Neuronal stem cell (in vitro differentiated cells): ENCODE data around the gene KRTAP1-1.
A peak's percentile ranks its signal among the peaks of the same experiment; 100 is the strongest.

Experiments
- DNase-seq: peaks from one replicate; pipeline ENCODE4 v3.0.0-alpha.2; 2013; ENCODE audit warnings: low spot score
- H2AFZ ChIP-seq: one replicate; pipeline ENCODE4 v1.6.1; 2013; ENCODE audit warnings: mild to moderate bottlenecking, low read length, inconsistent platforms
- H2AK5ac ChIP-seq: 2 replicates; pipeline ENCODE4 v1.6.1; 2013; ENCODE audit warnings: low read depth, mild to moderate bottlenecking, inconsistent platforms, low read length, moderate library complexity, mixed read lengths
- H2BK120ac ChIP-seq: 2 replicates; pipeline ENCODE4 v1.6.1; 2013; ENCODE audit warnings: low read depth, mild to moderate bottlenecking, inconsistent platforms, low read length, moderate library complexity, mixed read lengths
- H2BK12ac ChIP-seq: one replicate; pipeline ENCODE4 v1.6.1; 2013; ENCODE audit warnings: low read length, inconsistent platforms
- H2BK15ac ChIP-seq: 2 replicates; pipeline ENCODE4 v1.6.1; 2013; ENCODE audit warnings: mild to moderate bottlenecking, low read length, inconsistent platforms, mixed read lengths
- H2BK5ac ChIP-seq: one replicate; pipeline ENCODE4 v1.6.1; 2013; ENCODE audit warnings: inconsistent platforms, mild to moderate bottlenecking, low read length, moderate library complexity
- H3K14ac ChIP-seq: one replicate; pipeline ENCODE4 v1.6.1; 2013; ENCODE audit warnings: low read length, inconsistent platforms
- H3K18ac ChIP-seq: 2 replicates; pipeline ENCODE4 v1.6.1; 2013; ENCODE audit warnings: low read length, inconsistent platforms
- H3K23ac ChIP-seq: 2 replicates; pipeline ENCODE4 v1.6.1; 2013; ENCODE audit warnings: low read depth, mild to moderate bottlenecking, mixed read lengths, low read length, inconsistent platforms; ENCODE audit not compliant: poor library complexity
- H3K27ac ChIP-seq: replicated peaks from 3 replicates; pipeline ENCODE4 v1.5.1; 2013; ENCODE audit warnings: low read length, inconsistent platforms
- H3K27me3 ChIP-seq, 3 experiments: 2 replicates each; pipeline ENCODE4 v1.6.1; 2013; ENCODE audit warnings: low read length in 3 of 3, mild to moderate bottlenecking in 2 of 3, inconsistent platforms in 1 of 3, low read depth in 1 of 3, mixed read lengths in 1 of 3, moderate library complexity in 1 of 3; ENCODE audit not compliant: control insufficient read depth in 3 of 3, insufficient read depth in 3 of 3
- H3K36me3 ChIP-seq, 2 donors: replicated peaks in 1 of 2; 2 replicates each; pipeline ENCODE4 v1.6.1; 2013; ENCODE audit warnings: low read length in 2 of 2; ENCODE audit not compliant: control insufficient read depth in 2 of 2, insufficient read depth in 2 of 2
- H3K4ac ChIP-seq: 2 replicates; pipeline ENCODE4 v1.6.1; 2013; ENCODE audit warnings: inconsistent platforms, mild to moderate bottlenecking, low read length, moderate library complexity
- H3K4me1 ChIP-seq, 2 donors: 1 replicate in 1 of 2; 2 replicates in 1 of 2; pipeline ENCODE4 v1.6.1; 2013; ENCODE audit warnings: low read length in 2 of 2, low read depth in 1 of 2; ENCODE audit not compliant: control insufficient read depth in 2 of 2, insufficient read depth in 1 of 2
- H3K4me2 ChIP-seq: one replicate; pipeline ENCODE4 v1.6.1; 2013; ENCODE audit warnings: mild to moderate bottlenecking, low read length, inconsistent platforms; ENCODE audit not compliant: insufficient read depth, poor library complexity, severe bottlenecking
- H3K4me3 ChIP-seq, 2 donors: 2 replicates each; pipeline ENCODE4 v1.5.1; 2013; ENCODE audit warnings: low read length in 2 of 2, mild to moderate bottlenecking in 2 of 2, inconsistent platforms in 1 of 2, moderate library complexity in 1 of 2
- H3K79me1 ChIP-seq: one replicate; pipeline ENCODE4 v1.6.1; 2013; ENCODE audit warnings: low read depth, mild to moderate bottlenecking, inconsistent platforms, low read length, moderate library complexity
- H3K9ac ChIP-seq: one replicate; pipeline ENCODE4 v1.6.1; 2013; ENCODE audit warnings: mild to moderate bottlenecking, low read depth, low read length, inconsistent platforms; ENCODE audit not compliant: poor library complexity
- H3K9me3 ChIP-seq, 2 donors: replicated peaks in 1 of 2; 2 replicates each; pipeline versions ENCODE3 to v1.6.1; 2013; ENCODE audit warnings: low read length in 2 of 2, mild to moderate bottlenecking in 2 of 2, inconsistent platforms in 1 of 2, low read depth in 1 of 2, mixed read lengths in 1 of 2, moderate library complexity in 1 of 2; ENCODE audit not compliant: control insufficient read depth in 2 of 2, insufficient read depth in 1 of 2
- H4K8ac ChIP-seq: one replicate; pipeline ENCODE4 v1.6.1; 2013; ENCODE audit warnings: low read depth, mild to moderate bottlenecking, inconsistent platforms, low read length, moderate library complexity
- H4K91ac ChIP-seq: one replicate; pipeline ENCODE4 v1.6.1; 2013; ENCODE audit warnings: low read length, low read depth, mild to moderate bottlenecking, inconsistent platforms; ENCODE audit not compliant: poor library complexity
- WGBS, 2 donors: extraction: QIAGEN DNeasy Blood & Tissue Kit; methylation state at CpG; one replicate each; pipeline ENCODE4 v1.1.7; 2013; ENCODE audit warnings: missing lambda C conversion rate in 2 of 2, mixed read lengths in 1 of 2; ENCODE audit not compliant: insufficient read length in 2 of 2, insufficient replicate concordance in 1 of 2; ENCODE audit errors: extremely low coverage in 2 of 2; 5-methylcytosine and 5-hydroxymethylcytosine counted together

The KRTAP1-1 gene

DNA sequence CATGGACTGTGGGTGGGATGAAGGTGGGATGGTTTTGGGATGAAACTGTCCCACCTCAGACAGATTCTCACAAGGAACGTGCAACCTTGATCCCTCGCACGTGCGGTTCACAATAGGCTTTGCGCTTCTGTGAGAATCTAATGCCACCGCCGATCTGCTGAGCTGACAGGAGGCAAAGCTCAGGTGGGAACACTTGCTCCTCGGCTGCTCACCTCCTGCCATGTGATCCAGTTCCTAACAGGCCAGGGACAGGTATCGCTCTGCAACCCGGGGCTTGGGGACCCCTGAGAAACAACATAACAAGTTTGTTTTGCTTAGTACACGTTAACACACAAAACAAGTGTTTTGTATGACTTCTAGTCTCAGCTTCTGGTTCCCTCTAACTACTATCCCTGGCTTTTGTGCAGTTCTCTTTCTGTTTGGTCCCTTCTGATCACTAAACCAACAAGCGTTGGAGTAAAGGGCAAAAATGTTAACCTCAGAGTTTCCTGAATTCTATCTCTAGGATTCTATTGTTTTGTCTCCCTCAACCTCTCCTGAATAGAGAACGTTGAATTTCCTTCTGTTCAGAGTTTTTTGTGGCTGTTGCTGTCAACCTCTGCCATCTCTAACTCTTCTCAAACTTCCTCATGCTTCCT is 24.6 kb downstream of the KRTAP1-1 start:
- H3K27me3 ChIP-seq: no peaks in the 10 kb centered on the region
- H4K91ac ChIP-seq: no peak overlapping the region
- H2AFZ ChIP-seq: no peak overlapping the region
- no peaks in the 10 kb centered on the region for H3K79me1 ChIP-seq
- no peaks in the 10 kb centered on the region for H3K4me1 ChIP-seq
- no peaks in the 10 kb centered on the region for H3K9me3 ChIP-seq
- H3K4me2 ChIP-seq: no peak overlapping the region
- H4K8ac ChIP-seq: peak overlapping the region; percentile 45
- no peak overlapping the region for H3K4ac ChIP-seq
- H3K14ac ChIP-seq: no peak overlapping the region
- no peak overlapping the region for H3K18ac ChIP-seq
- H2BK15ac ChIP-seq: no peak overlapping the region
- DNase-seq: no peak
- no peak overlapping the region for H3K4me3 ChIP-seq
- H2BK5ac ChIP-seq: no peak overlapping the region
- no peak overlapping the region for H3K27ac ChIP-seq
- no CpG with 5 or more reads among the region's 13 CpGs for WGBS, 2 donors
- no peak overlapping the region for H3K23ac ChIP-seq
- H3K9ac ChIP-seq: no peak overlapping the region
- H3K36me3 ChIP-seq: no peaks in the 10 kb centered on the region
- no peak overlapping the region for H2AK5ac ChIP-seq
- no peak overlapping the region for H2BK120ac ChIP-seq
- peak overlapping the region; percentile 36 for H2BK12ac ChIP-seq

DNA sequence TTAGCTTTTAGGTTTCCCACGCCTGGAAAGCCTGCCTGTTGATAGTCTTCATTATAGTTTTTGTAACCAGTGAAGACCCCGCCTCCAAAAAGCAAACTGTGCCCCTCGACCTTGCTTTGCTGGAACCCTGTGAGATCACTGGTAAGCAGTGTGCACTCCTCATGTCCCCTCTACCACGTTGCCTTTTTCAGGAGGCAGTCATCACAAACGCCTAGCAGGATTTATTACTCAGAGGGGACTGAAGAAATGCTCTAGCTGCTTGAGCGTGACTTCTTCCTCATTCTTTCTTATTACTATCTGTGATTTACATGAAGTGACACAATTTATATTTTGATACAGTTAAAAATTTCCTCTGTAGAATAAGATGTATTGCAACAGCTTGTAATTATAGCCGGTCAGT is 25.8 kb downstream of the KRTAP1-1 start:
- no peak overlapping the region for H2BK120ac ChIP-seq
- H2AK5ac ChIP-seq: no peak overlapping the region
- no peak overlapping the region for H2BK5ac ChIP-seq
- H4K91ac ChIP-seq: no peak overlapping the region
- no peaks in the 10 kb centered on the region for H3K4me1 ChIP-seq
- H3K4ac ChIP-seq: no peak overlapping the region
- no peak overlapping the region for H2AFZ ChIP-seq
- H2BK15ac ChIP-seq: no peak overlapping the region
- no peaks in the 10 kb centered on the region for H3K27me3 ChIP-seq
- no peak overlapping the region for H3K4me2 ChIP-seq
- H3K18ac ChIP-seq: no peak overlapping the region
- no CpG with 5 or more reads among the region's 7 CpGs for WGBS, 2 donors
- H4K8ac ChIP-seq: no peak overlapping the region
- no peak for DNase-seq
- no peak overlapping the region for H3K4me3 ChIP-seq
- H3K9me3 ChIP-seq: no peaks in the 10 kb centered on the region
- no peak overlapping the region for H2BK12ac ChIP-seq
- no peak overlapping the region for H3K23ac ChIP-seq
- H3K27ac ChIP-seq: no peak overlapping the region
- no peak overlapping the region for H3K14ac ChIP-seq
- H3K79me1 ChIP-seq: no peaks in the 10 kb centered on the region
- no peak overlapping the region for H3K9ac ChIP-seq
- H3K36me3 ChIP-seq: no peaks in the 10 kb centered on the region

- peaks cover 0 to 4% of the 10 kb centered on the region in 2 donors for H3K4me1 ChIP-seq
- no peak overlapping the region for H3K9ac ChIP-seq
- no peak overlapping the region for H3K4ac ChIP-seq
- no peak overlapping the region for H2AK5ac ChIP-seq
- H2BK12ac ChIP-seq: no peak overlapping the region
- H3K18ac ChIP-seq: no peak overlapping the region
- no peak overlapping the region for H3K23ac ChIP-seq
- H3K79me1 ChIP-seq: no peaks in the 10 kb centered on the region
- no peak overlapping the region for H3K4me2 ChIP-seq
- no peak overlapping the region for H2BK120ac ChIP-seq
- H2AFZ ChIP-seq: no peak overlapping the region
- H3K4me3 ChIP-seq: no peak overlapping the region
- H2BK5ac ChIP-seq: no peak overlapping the region
- H3K36me3 ChIP-seq: no peaks in the 10 kb centered on the region
- WGBS, 2 donors: no CpG with 5 or more reads among the region's 1 CpG
- no peak overlapping the region for H3K27ac ChIP-seq
- no peak overlapping the region for H3K14ac ChIP-seq
- no peaks in the 10 kb centered on the region for H3K27me3 ChIP-seq
- H3K9me3 ChIP-seq: no peaks in the 10 kb centered on the region
- H4K8ac ChIP-seq: no peak overlapping the region
- H4K91ac ChIP-seq: no peak overlapping the region
- no peak overlapping the region for H2BK15ac ChIP-seq
- no peak for DNase-seq
Observed at GRCh38 chr17:41013606-41014005, 27.6 kb downstream of the KRTAP1-1 start.

GRCh38 chr17:41013181-41013580 is 28.1 kb downstream of the KRTAP1-1 start:
- H4K8ac ChIP-seq: no peak overlapping the region
- H3K4me3 ChIP-seq: peak overlapping the region in 1 of 2 donors; percentile 25
- no peaks in the 10 kb centered on the region for H3K9me3 ChIP-seq
- H2BK120ac ChIP-seq: no peak overlapping the region
- H2BK15ac ChIP-seq: no peak overlapping the region
- WGBS, 2 donors: no CpG with 5 or more reads among the region's 3 CpGs
- no peaks in the 10 kb centered on the region for H3K36me3 ChIP-seq
- no peak overlapping the region for H3K27ac ChIP-seq
- no peak overlapping the region for H3K4me2 ChIP-seq
- no peak overlapping the region for H3K9ac ChIP-seq
- no peaks in the 10 kb centered on the region for H3K79me1 ChIP-seq
- H2AFZ ChIP-seq: no peak overlapping the region
- no peak overlapping the region for H4K91ac ChIP-seq
- no peak for DNase-seq
- peaks cover 0 to 5% of the 10 kb centered on the region in 2 donors for H3K4me1 ChIP-seq
- H3K4ac ChIP-seq: no peak overlapping the region
- H3K18ac ChIP-seq: no peak overlapping the region
- H3K27me3 ChIP-seq: no peaks in the 10 kb centered on the region
- no peak overlapping the region for H2AK5ac ChIP-seq
- H3K14ac ChIP-seq: no peak overlapping the region
- H2BK12ac ChIP-seq: no peak overlapping the region
- no peak overlapping the region for H2BK5ac ChIP-seq
- no peak overlapping the region for H3K23ac ChIP-seq
